IPS-NIHi7 (cell line): ENCODE data around the gene TGFBR3.

Experiments
- DNase-seq: peaks from one replicate; pipeline ENCODE4 v3.0.0; 2012; ENCODE audit warnings: mixed read lengths; ENCODE audit errors: extremely low spot score

TGFBR3 gene

GRCh38 chr1:91733108-91733710, 152.7 kb downstream of the TGFBR3 start:
- no peak for DNase-seq

GRCh38 chr1:91732291-91733107, 153.5 kb downstream of the TGFBR3 start:
- DNase-seq: peak; percentile 38

DNA sequence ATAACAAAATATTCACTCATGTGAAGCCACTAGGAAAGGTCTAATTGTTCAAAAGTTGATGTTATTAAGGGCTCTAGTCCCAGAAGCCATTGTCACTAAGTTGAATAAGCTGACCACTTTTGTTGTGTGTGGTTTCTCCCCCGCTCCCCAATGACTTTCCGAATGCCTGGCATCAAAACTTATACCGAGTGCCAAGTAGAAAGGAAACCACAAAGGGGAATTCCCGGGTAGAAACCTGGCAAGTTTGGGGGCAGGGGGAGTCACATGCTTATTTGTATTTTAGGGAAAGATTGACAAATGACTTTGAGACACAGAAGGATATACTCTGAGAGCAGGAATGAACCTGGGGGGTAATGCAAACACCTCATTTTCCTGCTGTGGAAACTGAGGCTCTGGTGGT, 154.1 kb downstream of the TGFBR3 start:
- no peak for DNase-seq

- DNase-seq: no peak
Observed at GRCh38 chr1:91730801-91731732, 154.9 kb downstream of the TGFBR3 start.

DNA sequence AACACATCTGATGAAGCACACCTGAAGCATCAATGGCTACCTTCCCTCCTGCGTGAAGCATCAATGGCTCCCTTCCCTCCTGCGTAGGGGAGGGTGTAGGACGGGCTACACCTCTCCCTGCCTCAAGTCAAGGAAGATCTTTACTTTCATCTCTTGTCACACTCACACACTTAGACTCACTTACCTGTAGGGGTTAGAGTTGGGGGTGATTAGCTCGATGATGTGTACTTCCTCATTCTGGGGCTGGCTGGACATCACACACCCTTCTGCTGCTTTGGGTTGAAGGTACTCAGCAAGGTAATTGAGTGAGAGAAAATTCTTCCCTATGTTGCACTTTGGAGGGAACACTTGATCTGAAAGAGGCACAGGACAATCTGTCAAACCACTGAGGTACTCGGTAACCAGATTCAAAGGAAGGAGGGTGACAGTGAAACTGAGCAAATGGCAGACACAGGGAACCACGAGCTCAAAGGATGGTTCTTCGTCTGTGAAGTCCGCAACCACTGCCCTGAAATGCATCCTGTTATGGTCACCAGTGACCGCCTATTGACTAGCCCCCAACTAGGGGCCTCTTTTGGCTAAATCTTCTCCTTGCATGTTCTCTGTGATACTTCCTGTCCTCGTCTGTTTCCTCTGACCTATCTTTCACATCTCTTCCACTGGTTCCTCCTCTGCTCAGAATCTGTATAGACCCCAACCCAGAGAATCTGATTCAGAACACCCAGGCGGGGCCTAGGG, 156.2 kb downstream of the TGFBR3 start:
- DNase-seq: no peak

DNA sequence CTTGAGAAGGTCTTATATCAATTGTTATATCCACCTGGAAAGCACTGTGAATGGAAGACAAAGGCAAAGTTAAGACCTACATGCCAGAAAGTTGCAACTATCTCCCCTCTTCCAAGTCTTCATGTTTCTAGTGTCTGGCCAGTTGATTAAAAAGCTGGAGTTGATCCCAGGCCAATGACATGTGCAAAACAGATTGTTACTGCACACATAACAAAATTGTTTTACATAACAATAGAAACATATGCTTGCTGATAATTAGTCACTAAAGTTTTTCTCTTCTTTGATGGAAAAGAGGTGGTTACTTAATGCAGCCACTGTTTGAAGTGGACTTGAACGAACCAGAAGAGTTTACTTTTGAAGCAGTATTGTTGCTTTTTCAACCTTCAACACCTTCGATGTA, 158.2 kb downstream of the TGFBR3 start:
- no peak for DNase-seq

- no peak for DNase-seq
Observed at GRCh38 chr1:91725989-91726721, 159.8 kb downstream of the TGFBR3 start.

DNA sequence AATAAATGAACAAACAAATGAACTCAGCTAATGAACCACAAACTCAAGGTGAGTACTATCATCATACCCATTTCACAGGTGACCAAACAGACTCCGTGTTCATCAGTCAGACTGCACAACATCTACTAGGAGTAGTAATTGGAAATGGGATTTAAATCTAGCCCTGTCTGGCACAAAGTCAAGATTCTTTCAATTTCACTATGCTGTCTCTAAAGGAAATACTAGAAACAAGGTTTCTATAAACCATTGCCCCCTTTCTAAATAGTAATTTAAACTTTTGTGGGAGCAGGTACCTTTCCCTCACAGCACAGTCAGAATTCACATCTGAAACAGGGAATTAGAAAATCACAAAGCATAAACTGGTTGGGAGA, 160.3 kb downstream of the TGFBR3 start:
- DNase-seq: no peak

DNA sequence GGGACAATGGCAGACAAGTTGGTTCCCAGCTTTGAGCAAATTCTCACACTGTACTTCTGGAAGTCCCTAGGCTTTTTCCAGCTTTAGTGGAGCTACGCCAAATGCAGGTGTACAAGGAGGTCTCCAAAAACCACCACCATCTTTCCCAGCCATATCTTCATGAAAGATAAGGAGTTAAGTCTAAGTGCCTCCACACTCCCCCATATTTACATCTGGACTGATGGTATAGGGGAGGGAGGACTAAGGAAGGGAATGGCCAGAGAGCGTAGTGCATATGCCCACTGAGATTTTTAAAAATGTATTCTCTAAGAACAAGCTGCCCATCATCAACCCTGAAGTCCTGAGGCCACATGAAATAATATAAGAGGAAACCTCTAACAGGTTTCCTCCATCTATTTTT, 161.3 kb downstream of the TGFBR3 start:
- DNase-seq: no peak

DNA sequence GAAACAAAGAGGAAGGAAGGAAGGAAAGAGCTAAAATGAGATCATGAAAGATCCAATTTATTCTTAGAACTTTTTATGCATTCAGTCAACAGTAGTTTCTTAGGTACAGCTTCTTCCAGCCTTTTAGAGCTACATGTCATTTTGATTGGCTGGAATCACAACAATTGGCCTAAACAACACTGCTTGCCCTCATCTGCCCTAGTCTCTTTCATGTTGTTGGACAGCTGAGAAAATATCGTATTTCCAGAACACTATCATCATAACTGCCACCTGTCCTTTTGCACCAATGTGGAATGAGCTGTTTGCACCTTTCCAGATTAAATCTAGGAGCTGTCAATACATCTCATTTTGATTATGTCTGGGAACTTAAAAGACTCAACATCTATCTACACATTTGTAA, 161.7 kb downstream of the TGFBR3 start:
- DNase-seq: no peak

DNA sequence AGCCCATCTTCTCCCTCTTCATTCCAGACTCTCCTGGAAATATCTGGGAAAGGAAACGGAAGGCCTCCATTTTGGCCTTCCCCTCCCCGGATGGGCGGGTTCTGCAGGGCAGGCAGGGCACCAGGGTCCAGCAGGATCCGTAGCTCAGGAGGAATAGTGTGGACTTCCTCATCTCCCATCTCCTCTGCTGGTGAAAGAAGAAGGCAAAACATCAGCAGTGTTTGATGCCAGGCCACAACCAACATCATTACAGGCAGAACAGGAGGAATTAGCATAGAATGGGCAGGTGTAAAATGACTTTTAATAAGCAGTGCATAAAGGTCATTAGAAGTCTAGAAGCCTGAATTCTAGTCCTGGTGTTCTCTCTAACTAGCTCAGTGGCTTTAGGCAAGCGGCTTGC, 165.9 kb downstream of the TGFBR3 start:
- no peak for DNase-seq

- DNase-seq: no peak
Observed at GRCh38 chr1:91718877-91719276, 167.1 kb downstream of the TGFBR3 start.

- no peak for DNase-seq
Observed at GRCh38 chr1:91718368-91718767, 167.6 kb downstream of the TGFBR3 start.

GRCh38 chr1:91717839-91718238, 168.1 kb downstream of the TGFBR3 start:
- no peak for DNase-seq

DNA sequence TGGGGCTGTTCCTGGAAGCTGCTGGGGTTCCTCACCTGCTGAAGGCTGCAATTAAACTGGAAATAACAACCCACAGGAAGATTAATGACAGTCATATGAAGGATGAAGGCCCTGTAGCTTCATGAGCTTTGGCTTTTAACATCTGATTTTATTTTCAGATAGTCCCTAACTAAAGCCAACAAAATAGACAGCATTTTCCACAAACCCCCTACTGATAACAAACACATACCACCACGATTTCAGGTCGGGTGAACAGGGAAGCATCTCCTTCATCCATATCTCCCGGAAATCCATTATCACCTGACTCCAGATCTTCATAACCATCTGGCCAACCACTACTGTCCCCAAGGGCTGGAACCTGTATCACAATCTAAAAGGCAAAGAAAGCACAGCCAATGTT, 169.6 kb downstream of the TGFBR3 start:
- no peak for DNase-seq

DNA sequence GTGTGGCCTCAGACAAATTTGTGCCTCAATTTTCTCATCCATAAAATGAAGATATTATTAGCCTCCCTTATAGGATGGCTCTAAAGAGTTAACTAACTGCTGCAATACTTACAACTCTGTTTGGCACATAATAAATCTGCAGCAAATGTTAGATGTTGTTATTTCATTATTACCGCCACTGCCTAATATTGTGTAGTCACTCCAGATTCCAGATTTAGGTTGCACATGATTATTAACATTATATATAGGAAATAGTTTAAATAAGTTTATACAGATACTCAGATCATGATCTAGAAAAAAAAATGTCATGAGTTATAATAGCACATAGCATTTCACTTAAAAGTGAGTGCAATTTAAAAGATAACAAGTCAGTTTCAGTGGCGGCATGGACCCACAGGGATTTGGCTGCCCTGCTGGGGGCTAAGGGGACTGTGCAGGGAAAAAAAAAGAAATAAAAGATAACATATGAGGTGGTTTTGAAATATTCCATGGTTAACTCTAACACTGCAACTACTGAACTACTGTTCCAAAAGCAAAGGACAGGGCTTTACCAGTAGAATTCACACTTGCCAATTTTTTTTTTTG, 170.4 kb downstream of the TGFBR3 start:
- no peak for DNase-seq

- no peak for DNase-seq
Observed at GRCh38 chr1:91714867-91715381, 171.0 kb downstream of the TGFBR3 start.

GRCh38 chr1:91712981-91713841, 172.7 kb downstream of the TGFBR3 start:
- DNase-seq: peak; percentile 26

DNA sequence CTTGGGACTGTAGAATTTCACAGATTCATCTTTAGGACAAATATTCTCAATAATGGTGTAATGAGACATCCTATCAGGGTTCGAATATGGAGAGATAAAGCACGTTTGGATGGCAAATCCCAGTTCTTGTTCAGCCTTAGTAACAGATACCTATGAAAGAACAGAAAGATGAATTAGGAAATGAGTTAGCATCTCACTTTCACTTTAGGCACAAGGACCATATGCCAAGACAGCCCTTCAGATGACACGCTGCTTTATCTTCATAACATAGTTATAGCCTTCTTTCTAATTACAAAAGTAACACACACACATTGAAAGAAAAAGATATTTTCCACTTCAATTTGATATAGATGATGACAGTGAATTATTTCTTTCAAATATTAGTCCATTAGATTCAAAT, 173.6 kb downstream of the TGFBR3 start:
- no peak for DNase-seq
